SK-N-SH (cell line): Measurements from ENCODE around the gene AHCYL2. TPM values are rescaled to one million over a fixed set of nuclear protein-coding genes. Genes with fewer than 3 reads are reported as not detected.

Experiments
- CTCF ChIA-PET: fragments of 300-600, 350-600 bp; formaldehyde crosslinking; extraction: SDS; loops from one replicate; lab custom pipeline; 2021; lab: Yijun Ruan, JAX
- POLR2A ChIA-PET: fragments of 350-600 bp; sonication (Branson Sonifier 250); formaldehyde crosslinking; extraction: SDS; loops from one replicate; lab custom pipeline; 2020; ENCODE audit warnings: antibody characterized with exemption, inconsistent platforms; lab: Yijun Ruan, JAX
- DNase-seq: peaks from one replicate; pipeline ENCODE4 v3.0.0; 2012
- H2AFZ ChIP-seq: fragments of 200-600 bp; sonication (generic); 2 replicates; pipeline ENCODE4 v1.8.1; 2016; ENCODE audit warnings: antibody characterized with exemption, mild to moderate bottlenecking, low read depth
- H3F3A ChIP-seq: fragments of 200-600 bp; sonication (generic); replicated peaks from 2 replicates; pipeline ENCODE3; 2016; ENCODE audit warnings: antibody characterized with exemption, mild to moderate bottlenecking; ENCODE audit not compliant: insufficient read depth
- H3K27ac ChIP-seq, 2 experiments: fragments of 200-500 bp in 1 of 2; fragments of 200-600 bp in 1 of 2; sonication (Bioruptor generic) in 1 of 2; sonication (generic), shearing (Covaris generic) in 1 of 2; 2 replicates each; pipeline versions ENCODE4 v1.5.1 to v1.6.1; 2014 to 2016; ENCODE audit warnings: low read depth in 2 of 2, inconsistent platforms in 1 of 2, low read length in 1 of 2, mild to moderate bottlenecking in 1 of 2, mixed read lengths in 1 of 2
- H3K27me3 ChIP-seq: fragments of 200-600 bp; sonication (generic), shearing (Covaris generic); 2 replicates; pipeline ENCODE4 v1.6.1; 2016; ENCODE audit warnings: mixed run types; ENCODE audit not compliant: insufficient read depth
- H3K36me3 ChIP-seq, 2 experiments: fragments of 200-500 bp in 1 of 2; fragments of 200-600 bp in 1 of 2; sonication (Bioruptor generic) in 1 of 2; sonication (generic) in 1 of 2; replicated peaks in 1 of 2; 2 replicates each; pipeline versions ENCODE3 to v1.5.1; 2014 to 2016; ENCODE audit warnings: low read length in 1 of 2, mild to moderate bottlenecking in 1 of 2; ENCODE audit not compliant: insufficient read depth in 2 of 2, control insufficient read depth in 1 of 2
- H3K4me1 ChIP-seq, 2 experiments: fragments of 200-500 bp in 1 of 2; fragments of 200-600 bp in 1 of 2; sonication (Bioruptor generic) in 1 of 2; sonication (generic), shearing (Covaris generic) in 1 of 2; 2 replicates each; pipeline versions ENCODE4 v1.5.1 to v1.6.1; 2014 to 2016; ENCODE audit warnings: low read depth in 1 of 2, low read length in 1 of 2, mixed run types in 1 of 2; ENCODE audit not compliant: insufficient read depth in 2 of 2, control insufficient read depth in 1 of 2
- H3K4me2 ChIP-seq: fragments of 200-600 bp; sonication (generic), shearing (Covaris generic); 2 replicates; pipeline ENCODE4 v1.6.1; 2017; ENCODE audit warnings: mixed run types
- H3K4me3 ChIP-seq, 2 experiments: fragments of 200-500 bp in 1 of 2; fragments of 200-600 bp in 1 of 2; sonication (Bioruptor generic) in 1 of 2; sonication (generic), shearing (Covaris generic) in 1 of 2; 2 replicates each; pipeline versions ENCODE4 v1.5.1 to v1.8.1; 2014 to 2016; ENCODE audit warnings: low read depth in 2 of 2, inconsistent platforms in 1 of 2, low read length in 1 of 2, mild to moderate bottlenecking in 1 of 2, mixed read lengths in 1 of 2, moderate library complexity in 1 of 2
- H3K79me2 ChIP-seq: fragments of 200-600 bp; sonication (generic); 2 replicates; pipeline ENCODE4 v1.8.1; 2017; ENCODE audit warnings: mild to moderate bottlenecking; ENCODE audit not compliant: insufficient read depth
- H3K9ac ChIP-seq: fragments of 200-600 bp; sonication (generic); 2 replicates; pipeline ENCODE4 v1.6.1; 2017; ENCODE audit warnings: mixed run types
- H3K9me2 ChIP-seq: fragments of 200-600 bp; sonication (generic); 2 replicates; pipeline ENCODE4 v1.6.1; 2017; ENCODE audit warnings: mixed run types
- H3K9me3 ChIP-seq: fragments of 200-600 bp; sonication (generic); 2 replicates; pipeline ENCODE4 v1.6.1; 2017; ENCODE audit warnings: mixed run types, mild to moderate bottlenecking, moderate library complexity
- H4K20me1 ChIP-seq: fragments of 200-600 bp; sonication (generic); 2 replicates; pipeline ENCODE4 v1.6.1; 2017; ENCODE audit warnings: mild to moderate bottlenecking, mixed run types; ENCODE audit not compliant: insufficient read depth
- CTCF ChIP-seq: fragments of 200-600 bp; sonication (generic); IDR thresholded peaks from 2 replicates; pipeline ENCODE4 v1.6.1; 2017; ENCODE audit warnings: antibody characterized with exemption, mild to moderate bottlenecking, moderate library complexity
- EP300 ChIP-seq, 2 experiments: IDR thresholded peaks; 2 replicates each; pipeline versions ENCODE4 v1.4.0 to v1.6.1; 2012; ENCODE audit warnings: borderline replicate concordance in 1 of 2, low read depth in 1 of 2, low read length in 1 of 2
- FOSL2 ChIP-seq: IDR thresholded peaks from 2 replicates; pipeline ENCODE4 v1.4.0; 2012; ENCODE audit warnings: low read depth, mild to moderate bottlenecking, moderate library complexity, borderline replicate concordance
- FOXJ3 ChIP-seq: sonication (generic); formaldehyde crosslinking; IDR thresholded peaks from 2 replicates; pipeline ENCODE4 v1.5.1; 2020; ENCODE audit warnings: mild to moderate bottlenecking, missing genetic modification reagents
- GABPA ChIP-seq: IDR thresholded peaks from 2 replicates; pipeline ENCODE4 v1.4.0; 2012; ENCODE audit warnings: low read depth, mild to moderate bottlenecking
- IRF3 ChIP-seq: fragments of 150-350 bp; IDR thresholded peaks from 2 replicates; pipeline ENCODE4 v1.6.1; 2016; ENCODE audit warnings: mild to moderate bottlenecking, low read depth, low read length
- MAX ChIP-seq: IDR thresholded peaks from 2 replicates; pipeline ENCODE4 v1.4.0; 2012; ENCODE audit warnings: low read depth
- MXI1 ChIP-seq: IDR thresholded peaks from 2 replicates; pipeline ENCODE4 v1.6.1; 2012; ENCODE audit warnings: mild to moderate bottlenecking, low read depth, low read length, improper control_type of control experiment
- PBX3 ChIP-seq: IDR thresholded peaks from 2 replicates; pipeline ENCODE4; 2012
- POLR2AphosphoS5 ChIP-seq: IDR thresholded peaks from 2 replicates; pipeline ENCODE4 v1.6.1; 2012; ENCODE audit warnings: low read depth, low read length
- RAD21 ChIP-seq: IDR thresholded peaks from 2 replicates; pipeline ENCODE4 v1.6.1; 2012; ENCODE audit warnings: mild to moderate bottlenecking, low read length
- YY1 ChIP-seq: IDR thresholded peaks from 2 replicates; pipeline ENCODE4 v1.4.0; 2012; ENCODE audit warnings: low read depth, mild to moderate bottlenecking
- ZBTB33 ChIP-seq: IDR thresholded peaks from 2 replicates; pipeline ENCODE4 v1.4.0; 2012; ENCODE audit warnings: low read depth, borderline replicate concordance
- WGBS: methylation state at CpG from one replicate; pipeline ENCODE4 v1.1.6; 2017; ENCODE audit warnings: low lambda C conversion rate; 5-methylcytosine and 5-hydroxymethylcytosine counted together
- polyA plus RNA-seq, 3 experiments: library from polyadenylated mRNA; depleted of rRNA; stranded (reverse); fragments of >200 nt; gene quantifications; 2 replicates each; pipeline ENCODE4 v1.2.3, GENCODE V29; 2012

AHCYL2 gene
- polyA plus RNA-seq, 1 of the 3 experiments (the other 2 are of a cell fraction) = 20.4 TPM

- TF ChIP-seq ZBTB33 (no peak), MAX (no peak), EP300 (IDR thresholded peaks at IDR 0.05; ENCODE audit: borderline replicate concordance in 1 of 2, low read depth in 1 of 2, low read length in 1 of 2) (no peak), MXI1 (no peak), POLR2AphosphoS5 (no peak)
These were observed 27.1 kb upstream of the AHCYL2 start (continued) for GRCh38 chr7:129197771-129198170.

- Histone ChIP-seq H3K9me2 (no peaks in the 10 kb centered on the region), H3K4me1 (no peaks in the 10 kb centered on the region), H3K4me3 (no peak overlapping the region), H3K36me3 (peaks cover 0 to 13% of the 10 kb centered on the region in 2 experiments), H3F3A (peaks cover 3% of the 10 kb centered on the region), H3K27me3 (no peaks in the 10 kb centered on the region), H3K79me2 (peaks cover 54% of the 10 kb centered on the region), H2AFZ (no peak overlapping the region), H3K9ac (no peak overlapping the region)
- POLR2A ChIA-PET = no interaction called here
- DNase-seq = no peak
- TF ChIP-seq YY1 = no peak
- TF ChIP-seq FOSL2 = no peak
- no peak for TF ChIP-seq EP300 (IDR thresholded peaks at IDR 0.05; ENCODE audit: borderline replicate concordance in 1 of 2, low read depth in 1 of 2, low read length in 1 of 2)
- no peak for TF ChIP-seq CTCF
- no peak for TF ChIP-seq RAD21
- no peak for TF ChIP-seq FOXJ3 (CRISPR knock-in tag)
- no peak for TF ChIP-seq MAX
- no peak for TF ChIP-seq GABPA
- no peak for TF ChIP-seq IRF3
- no peak for TF ChIP-seq POLR2AphosphoS5
- TF ChIP-seq PBX3 = no peak
- TF ChIP-seq, all 33 proteins: peak for 0
- no peak overlapping the region for H3K27ac ChIP-seq
- CTCF ChIA-PET = interaction anchor here (1.0 to 5.9 kb wide), 6 partner anchors 8 to 108 kb away, joined by 3 to 50 read pairs (median 9); no protein-coding TSS in a partner anchor
- H4K20me1 ChIP-seq = peaks cover 17% of the 10 kb centered on the region; the same call in 1 of the 2 replicates
- H3K4me2 ChIP-seq = no peak overlapping the region
- WGBS = 94% methylated on average over 4 of the region's 4 CpGs
- no peaks in the 10 kb centered on the region for H3K9me3 ChIP-seq
These were observed 25.4 kb upstream of the AHCYL2 start for GRCh38 chr7:129199406-129199805.
